GM23338 (cell line): ENCODE measurements around the gene LRRC3. TPM values are rescaled to one million over a fixed set of nuclear protein-coding genes. Genes with fewer than 3 reads are reported as not detected.

ENCODE experiments used
- ATAC-seq: fragments of 200-7000 bp; cut with Tn5 transposase; 3 replicates; pipeline ENCODE4 v1.9.1; 2020
- DNase-seq: peaks from one replicate; pipeline ENCODE4 v3.0.0-alpha.2; 2015; ENCODE audit warnings: low spot score
- H2AFZ ChIP-seq: fragments of 200-600 bp; sonication (generic); 2 replicates; pipeline ENCODE4 v1.8.0; 2016; ENCODE audit warnings: antibody characterized with exemption, mild to moderate bottlenecking, moderate library complexity
- H3F3A ChIP-seq: fragments of 200-600 bp; sonication (generic); replicated peaks from 2 replicates; pipeline ENCODE4 v1.8.0; 2017; ENCODE audit warnings: antibody characterized with exemption, mixed run types, low read depth
- H3K27ac ChIP-seq: fragments of 200-600 bp; sonication (generic); 2 replicates; pipeline ENCODE4 v1.6.1; 2016; ENCODE audit warnings: low read depth
- H3K27me3 ChIP-seq: fragments of 200-600 bp; sonication (generic); 2 replicates; pipeline ENCODE4 v1.8.0; 2016; ENCODE audit warnings: mild to moderate bottlenecking, mixed run types, moderate library complexity; ENCODE audit not compliant: insufficient read depth
- H3K36me3 ChIP-seq: fragments of 200-600 bp; sonication (generic); 2 replicates; pipeline ENCODE4 v1.8.0; 2016; ENCODE audit warnings: mild to moderate bottlenecking; ENCODE audit not compliant: insufficient read depth
- H3K4me1 ChIP-seq: fragments of 200-600 bp; sonication (generic); 2 replicates; pipeline ENCODE4 v1.8.0; 2016; ENCODE audit warnings: mild to moderate bottlenecking, moderate library complexity; ENCODE audit not compliant: insufficient read depth
- H3K4me2 ChIP-seq: fragments of 200-600 bp; sonication (generic); 2 replicates; pipeline ENCODE4 v1.7.1; 2017; ENCODE audit warnings: mixed run types
- H3K4me3 ChIP-seq: fragments of 200-600 bp; sonication (generic); 2 replicates; pipeline ENCODE4 v1.6.1; 2016; ENCODE audit warnings: mixed run types
- H3K79me2 ChIP-seq: fragments of 200-600 bp; sonication (generic); replicated peaks from 2 replicates; pipeline ENCODE4 v1.8.0; 2017; ENCODE audit warnings: mild to moderate bottlenecking; ENCODE audit not compliant: insufficient read depth
- H3K9me2 ChIP-seq: fragments of 200-600 bp; sonication (generic); 2 replicates; pipeline ENCODE4 v1.8.0; 2017; ENCODE audit not compliant: insufficient read depth
- H4K20me1 ChIP-seq: fragments of 200-600 bp; sonication (generic); replicated peaks from 2 replicates; pipeline ENCODE4 v1.8.0; 2017; ENCODE audit warnings: mild to moderate bottlenecking; ENCODE audit not compliant: insufficient read depth
- H3K27ac Mint-ChIP-seq: 2 replicates; pipeline ENCODE4 v1.8.0; 2020; ENCODE audit warnings: inconsistent platforms, mild to moderate bottlenecking, moderate library complexity, mixed read lengths
- H3K27me3 Mint-ChIP-seq: 3 replicates; pipeline ENCODE4 v1.8.0; 2022; ENCODE audit warnings: low read depth, mild to moderate bottlenecking, moderate library complexity, mixed read lengths, inconsistent platforms; ENCODE audit not compliant: insufficient read depth, poor library complexity
- H3K36me3 Mint-ChIP-seq: 3 replicates; pipeline ENCODE4 v1.8.0; 2021; ENCODE audit warnings: low read depth, mild to moderate bottlenecking, inconsistent platforms, moderate library complexity, mixed read lengths
- H3K4me1 Mint-ChIP-seq: 3 replicates; pipeline ENCODE4 v1.8.0; 2020; ENCODE audit warnings: mild to moderate bottlenecking, inconsistent platforms, mixed read lengths
- H3K4me3 Mint-ChIP-seq: 3 replicates; pipeline ENCODE4 v1.8.0; 2021; ENCODE audit warnings: moderate library complexity, mild to moderate bottlenecking, inconsistent platforms, mixed read lengths
- H3K9me3 Mint-ChIP-seq: 3 replicates; pipeline ENCODE4 v1.8.0; 2020; ENCODE audit warnings: moderate library complexity, mild to moderate bottlenecking, inconsistent platforms, mixed read lengths
- EZH2 ChIP-seq: fragments of 200-600 bp; sonication (generic); IDR thresholded peaks from one replicate; pipeline ENCODE4 v1.8.0; 2017; ENCODE audit warnings: antibody characterized with exemption, mild to moderate bottlenecking, low read depth; ENCODE audit not compliant: unreplicated experiment
- EZH2phosphoT487 ChIP-seq: fragments of 200-600 bp; sonication (generic); IDR thresholded peaks from one replicate; pipeline ENCODE4 v1.8.1; 2018; ENCODE audit warnings: antibody characterized with exemption; ENCODE audit not compliant: unreplicated experiment
- JUNB ChIP-seq: IDR thresholded peaks from one replicate; pipeline ENCODE4 v1.6.1; 2016; ENCODE audit warnings: antibody characterized with exemption; ENCODE audit not compliant: unreplicated experiment
- NANOG ChIP-seq: IDR thresholded peaks from 2 replicates; pipeline ENCODE4 v1.6.1; 2016; ENCODE audit warnings: antibody characterized with exemption, borderline replicate concordance
- POLR2AphosphoS5 ChIP-seq: IDR thresholded peaks from 2 replicates; pipeline ENCODE4 v1.6.1; 2016; ENCODE audit warnings: antibody characterized with exemption, low read depth
- STAT1 ChIP-seq: IDR thresholded peaks from one replicate; pipeline ENCODE4 v1.6.1; 2016; ENCODE audit warnings: antibody characterized with exemption; ENCODE audit not compliant: unreplicated experiment
- ZNF114 ChIP-seq: fragments of 250-450 bp; sonication (Bioruptor Pico); IDR thresholded peaks from 2 replicates; pipeline ENCODE4 v1.5.0; 2020; ENCODE audit warnings: mild to moderate bottlenecking, moderate library complexity
- ZNF331 ChIP-seq: fragments of 250-450 bp; sonication (Bioruptor Pico); IDR thresholded peaks from 2 replicates; pipeline ENCODE4 v1.5.0; 2020; ENCODE audit warnings: low read depth, mild to moderate bottlenecking, moderate library complexity
- polyA plus RNA-seq: library from polyadenylated mRNA; unstranded; fragments of >200 nt; fragmentation: Nextera tagmentation; extraction: Ambion mirVana; gene quantifications from 2 replicates; pipeline ENCODE4 v1.2.1, GENCODE V29; 2016
- total RNA-seq: library from RNA; depleted of rRNA; stranded (reverse); fragments of >200 nt; shearing (Covaris generic); gene quantifications from 2 replicates; pipeline ENCODE4 v1.2.3, GENCODE V29; 2014
- TF ChIP-seq, protein P1 (sequence below): IDR thresholded peaks from one replicate; pipeline ENCODE4 v1.6.1; 2018; ENCODE audit warnings: antibody characterized with exemption; ENCODE audit not compliant: unreplicated experiment
- TF ChIP-seq, protein P2 (sequence below), 2 experiments: fragments of 200-600 bp in 1 of 2; sonication (generic) in 1 of 2; conservative IDR thresholded peaks; 2 replicates each; pipeline versions ENCODE4 v1.5.1 to v1.6.1; 2016 to 2017; ENCODE audit warnings: antibody characterized with exemption in 2 of 2, low read depth in 2 of 2, mild to moderate bottlenecking in 2 of 2, moderate library complexity in 1 of 2
- TF ChIP-seq, protein P3 (sequence below): fragments of 250-450 bp; sonication (Bioruptor Pico); IDR thresholded peaks from 2 replicates; pipeline ENCODE4 v1.5.0; 2020; ENCODE audit warnings: mild to moderate bottlenecking, moderate library complexity

LRRC3 gene
- total and polyA plus RNA-seq, 2 experiments from 2014 or later = 0.95 to 6.8 TPM

DNA sequence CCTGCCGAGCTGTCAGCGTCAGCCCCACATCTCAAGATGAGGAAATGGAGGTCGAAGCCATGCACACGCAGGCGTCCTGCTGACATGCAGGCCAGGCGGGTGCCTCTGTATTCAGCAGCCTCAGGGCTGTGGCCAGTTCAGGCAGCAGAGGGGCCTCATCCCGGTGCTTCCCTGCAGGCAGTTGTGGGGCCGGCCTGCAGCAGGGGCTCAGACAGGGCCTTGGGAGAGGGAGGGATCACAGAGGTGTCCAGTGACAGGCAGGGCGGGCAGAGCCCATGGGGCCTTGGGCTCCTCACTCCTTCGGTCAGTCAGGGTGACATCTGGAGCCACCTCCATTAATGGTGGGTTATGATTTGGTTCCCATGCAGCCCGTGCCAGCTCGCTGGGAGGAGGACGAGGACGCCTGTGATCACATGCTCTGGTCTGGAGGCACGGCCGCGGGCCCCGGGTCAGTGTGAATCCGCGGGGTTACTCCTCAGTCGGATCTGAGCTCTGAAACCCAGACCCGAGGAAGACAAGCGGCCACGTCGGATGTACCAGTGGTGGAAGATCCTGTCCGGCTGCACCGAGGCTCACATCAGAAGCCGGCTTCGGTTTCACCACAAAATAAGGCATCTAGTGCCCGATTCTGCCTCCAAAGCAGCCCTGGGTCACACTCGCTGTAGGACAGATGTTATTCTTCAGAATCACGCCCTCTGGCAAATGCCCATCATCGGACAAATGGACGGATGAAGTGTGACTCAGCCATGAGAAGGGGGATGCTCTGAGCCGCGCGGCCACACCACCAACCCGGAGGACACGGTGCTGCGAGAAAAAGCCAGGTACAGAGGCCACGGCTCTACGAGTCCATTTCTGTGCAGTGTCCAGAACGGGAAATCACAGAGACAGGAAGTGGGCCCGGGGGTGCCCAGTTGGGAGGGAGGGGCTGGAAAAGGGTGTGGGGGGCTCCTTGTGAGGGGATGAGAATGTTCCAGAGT, 51.3 kb downstream of the LRRC3 start (continued):
- TF ChIP-seq POLR2AphosphoS5 = no peak
- no peak for TF ChIP-seq ZNF114 (CRISPR knock-in tag)
- no peak for TF ChIP-seq JUNB
- TF ChIP-seq, protein P1, sequence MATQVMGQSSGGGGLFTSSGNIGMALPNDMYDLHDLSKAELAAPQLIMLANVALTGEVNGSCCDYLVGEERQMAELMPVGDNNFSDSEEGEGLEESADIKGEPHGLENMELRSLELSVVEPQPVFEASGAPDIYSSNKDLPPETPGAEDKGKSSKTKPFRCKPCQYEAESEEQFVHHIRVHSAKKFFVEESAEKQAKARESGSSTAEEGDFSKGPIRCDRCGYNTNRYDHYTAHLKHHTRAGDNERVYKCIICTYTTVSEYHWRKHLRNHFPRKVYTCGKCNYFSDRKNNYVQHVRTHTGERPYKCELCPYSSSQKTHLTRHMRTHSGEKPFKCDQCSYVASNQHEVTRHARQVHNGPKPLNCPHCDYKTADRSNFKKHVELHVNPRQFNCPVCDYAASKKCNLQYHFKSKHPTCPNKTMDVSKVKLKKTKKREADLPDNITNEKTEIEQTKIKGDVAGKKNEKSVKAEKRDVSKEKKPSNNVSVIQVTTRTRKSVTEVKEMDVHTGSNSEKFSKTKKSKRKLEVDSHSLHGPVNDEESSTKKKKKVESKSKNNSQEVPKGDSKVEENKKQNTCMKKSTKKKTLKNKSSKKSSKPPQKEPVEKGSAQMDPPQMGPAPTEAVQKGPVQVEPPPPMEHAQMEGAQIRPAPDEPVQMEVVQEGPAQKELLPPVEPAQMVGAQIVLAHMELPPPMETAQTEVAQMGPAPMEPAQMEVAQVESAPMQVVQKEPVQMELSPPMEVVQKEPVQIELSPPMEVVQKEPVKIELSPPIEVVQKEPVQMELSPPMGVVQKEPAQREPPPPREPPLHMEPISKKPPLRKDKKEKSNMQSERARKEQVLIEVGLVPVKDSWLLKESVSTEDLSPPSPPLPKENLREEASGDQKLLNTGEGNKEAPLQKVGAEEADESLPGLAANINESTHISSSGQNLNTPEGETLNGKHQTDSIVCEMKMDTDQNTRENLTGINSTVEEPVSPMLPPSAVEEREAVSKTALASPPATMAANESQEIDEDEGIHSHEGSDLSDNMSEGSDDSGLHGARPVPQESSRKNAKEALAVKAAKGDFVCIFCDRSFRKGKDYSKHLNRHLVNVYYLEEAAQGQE = no peak

DNA sequence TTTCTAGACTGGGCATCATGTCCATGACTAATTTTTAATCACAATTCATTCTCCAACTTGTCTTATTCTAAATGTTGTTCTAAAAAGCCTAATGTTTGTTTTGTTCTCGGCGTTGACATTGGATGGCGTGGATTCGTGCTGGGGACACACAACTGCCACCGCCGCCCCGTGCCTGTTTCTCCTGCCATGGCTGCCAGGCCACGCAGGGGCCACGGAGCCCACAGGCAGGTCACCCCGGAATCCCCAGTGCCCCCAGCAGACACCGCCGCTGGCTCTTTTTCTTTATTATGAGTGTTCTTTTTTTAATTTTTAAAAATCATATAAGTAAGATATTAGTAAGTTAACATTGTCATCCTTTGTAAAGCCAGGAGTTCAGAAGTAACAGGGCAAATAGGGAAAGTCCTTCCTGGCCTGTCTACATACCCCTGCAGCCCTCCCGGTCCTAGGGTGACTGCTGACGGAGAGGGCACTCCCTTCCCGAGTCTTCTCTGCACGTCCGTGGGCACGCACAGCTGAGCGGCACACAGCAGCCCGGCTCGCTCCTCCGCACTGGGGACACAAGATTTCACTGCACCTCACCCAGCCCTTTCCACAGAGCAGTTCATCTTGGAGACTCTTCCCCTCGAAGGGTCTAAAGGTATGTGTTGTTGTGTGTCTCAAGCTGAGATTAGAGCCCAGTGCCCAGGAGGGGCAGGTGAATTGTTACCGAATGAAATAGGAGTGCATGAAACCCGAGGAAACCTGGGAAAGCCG, 52.5 kb downstream of the LRRC3 start:
- H3F3A ChIP-seq = no peaks in the 10 kb centered on the region
- H3K4me3 ChIP-seq = no peak overlapping the region
- no peak overlapping the region for H3K4me2 ChIP-seq
- H3K9me2 ChIP-seq = no peaks in the 10 kb centered on the region
- no peak overlapping the region for H2AFZ ChIP-seq
- H3K27ac ChIP-seq = no peak overlapping the region
- DNase-seq (no peak), ATAC-seq (no peak)
- H3K4me1 Mint-ChIP-seq = no peaks in the 10 kb centered on the region; the same call in 2 of the 3 replicates
- H3K27me3 ChIP-seq = no peaks in the 10 kb centered on the region
- H3K27ac Mint-ChIP-seq = no peak overlapping the region
- no peak overlapping the region for H3K4me3 Mint-ChIP-seq
- no peaks in the 10 kb centered on the region for H4K20me1 ChIP-seq
- H3K9me3 Mint-ChIP-seq = no peaks in the 10 kb centered on the region; the same call in 2 of the 3 replicates
- H3K36me3 Mint-ChIP-seq = no peaks in the 10 kb centered on the region
- no peaks in the 10 kb centered on the region for H3K36me3 ChIP-seq
- no peaks in the 10 kb centered on the region for H3K4me1 ChIP-seq
- peaks cover 12% of the 10 kb centered on the region for H3K27me3 Mint-ChIP-seq
- H3K79me2 ChIP-seq = no peaks in the 10 kb centered on the region
- TF ChIP-seq NANOG = no peak
- TF ChIP-seq EZH2phosphoT487 = no peak
- TF ChIP-seq ZNF331 = no peak
- no peak for TF ChIP-seq POLR2AphosphoS5
- no peak for TF ChIP-seq ZNF114 (CRISPR knock-in tag)
- TF ChIP-seq, protein P2, sequence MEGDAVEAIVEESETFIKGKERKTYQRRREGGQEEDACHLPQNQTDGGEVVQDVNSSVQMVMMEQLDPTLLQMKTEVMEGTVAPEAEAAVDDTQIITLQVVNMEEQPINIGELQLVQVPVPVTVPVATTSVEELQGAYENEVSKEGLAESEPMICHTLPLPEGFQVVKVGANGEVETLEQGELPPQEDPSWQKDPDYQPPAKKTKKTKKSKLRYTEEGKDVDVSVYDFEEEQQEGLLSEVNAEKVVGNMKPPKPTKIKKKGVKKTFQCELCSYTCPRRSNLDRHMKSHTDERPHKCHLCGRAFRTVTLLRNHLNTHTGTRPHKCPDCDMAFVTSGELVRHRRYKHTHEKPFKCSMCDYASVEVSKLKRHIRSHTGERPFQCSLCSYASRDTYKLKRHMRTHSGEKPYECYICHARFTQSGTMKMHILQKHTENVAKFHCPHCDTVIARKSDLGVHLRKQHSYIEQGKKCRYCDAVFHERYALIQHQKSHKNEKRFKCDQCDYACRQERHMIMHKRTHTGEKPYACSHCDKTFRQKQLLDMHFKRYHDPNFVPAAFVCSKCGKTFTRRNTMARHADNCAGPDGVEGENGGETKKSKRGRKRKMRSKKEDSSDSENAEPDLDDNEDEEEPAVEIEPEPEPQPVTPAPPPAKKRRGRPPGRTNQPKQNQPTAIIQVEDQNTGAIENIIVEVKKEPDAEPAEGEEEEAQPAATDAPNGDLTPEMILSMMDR (conservative IDR thresholded peaks at IDR 0.05; ENCODE audit: low read depth in 2 of 2) = no peak
- TF ChIP-seq STAT1 = no peak
- TF ChIP-seq, protein P3, sequence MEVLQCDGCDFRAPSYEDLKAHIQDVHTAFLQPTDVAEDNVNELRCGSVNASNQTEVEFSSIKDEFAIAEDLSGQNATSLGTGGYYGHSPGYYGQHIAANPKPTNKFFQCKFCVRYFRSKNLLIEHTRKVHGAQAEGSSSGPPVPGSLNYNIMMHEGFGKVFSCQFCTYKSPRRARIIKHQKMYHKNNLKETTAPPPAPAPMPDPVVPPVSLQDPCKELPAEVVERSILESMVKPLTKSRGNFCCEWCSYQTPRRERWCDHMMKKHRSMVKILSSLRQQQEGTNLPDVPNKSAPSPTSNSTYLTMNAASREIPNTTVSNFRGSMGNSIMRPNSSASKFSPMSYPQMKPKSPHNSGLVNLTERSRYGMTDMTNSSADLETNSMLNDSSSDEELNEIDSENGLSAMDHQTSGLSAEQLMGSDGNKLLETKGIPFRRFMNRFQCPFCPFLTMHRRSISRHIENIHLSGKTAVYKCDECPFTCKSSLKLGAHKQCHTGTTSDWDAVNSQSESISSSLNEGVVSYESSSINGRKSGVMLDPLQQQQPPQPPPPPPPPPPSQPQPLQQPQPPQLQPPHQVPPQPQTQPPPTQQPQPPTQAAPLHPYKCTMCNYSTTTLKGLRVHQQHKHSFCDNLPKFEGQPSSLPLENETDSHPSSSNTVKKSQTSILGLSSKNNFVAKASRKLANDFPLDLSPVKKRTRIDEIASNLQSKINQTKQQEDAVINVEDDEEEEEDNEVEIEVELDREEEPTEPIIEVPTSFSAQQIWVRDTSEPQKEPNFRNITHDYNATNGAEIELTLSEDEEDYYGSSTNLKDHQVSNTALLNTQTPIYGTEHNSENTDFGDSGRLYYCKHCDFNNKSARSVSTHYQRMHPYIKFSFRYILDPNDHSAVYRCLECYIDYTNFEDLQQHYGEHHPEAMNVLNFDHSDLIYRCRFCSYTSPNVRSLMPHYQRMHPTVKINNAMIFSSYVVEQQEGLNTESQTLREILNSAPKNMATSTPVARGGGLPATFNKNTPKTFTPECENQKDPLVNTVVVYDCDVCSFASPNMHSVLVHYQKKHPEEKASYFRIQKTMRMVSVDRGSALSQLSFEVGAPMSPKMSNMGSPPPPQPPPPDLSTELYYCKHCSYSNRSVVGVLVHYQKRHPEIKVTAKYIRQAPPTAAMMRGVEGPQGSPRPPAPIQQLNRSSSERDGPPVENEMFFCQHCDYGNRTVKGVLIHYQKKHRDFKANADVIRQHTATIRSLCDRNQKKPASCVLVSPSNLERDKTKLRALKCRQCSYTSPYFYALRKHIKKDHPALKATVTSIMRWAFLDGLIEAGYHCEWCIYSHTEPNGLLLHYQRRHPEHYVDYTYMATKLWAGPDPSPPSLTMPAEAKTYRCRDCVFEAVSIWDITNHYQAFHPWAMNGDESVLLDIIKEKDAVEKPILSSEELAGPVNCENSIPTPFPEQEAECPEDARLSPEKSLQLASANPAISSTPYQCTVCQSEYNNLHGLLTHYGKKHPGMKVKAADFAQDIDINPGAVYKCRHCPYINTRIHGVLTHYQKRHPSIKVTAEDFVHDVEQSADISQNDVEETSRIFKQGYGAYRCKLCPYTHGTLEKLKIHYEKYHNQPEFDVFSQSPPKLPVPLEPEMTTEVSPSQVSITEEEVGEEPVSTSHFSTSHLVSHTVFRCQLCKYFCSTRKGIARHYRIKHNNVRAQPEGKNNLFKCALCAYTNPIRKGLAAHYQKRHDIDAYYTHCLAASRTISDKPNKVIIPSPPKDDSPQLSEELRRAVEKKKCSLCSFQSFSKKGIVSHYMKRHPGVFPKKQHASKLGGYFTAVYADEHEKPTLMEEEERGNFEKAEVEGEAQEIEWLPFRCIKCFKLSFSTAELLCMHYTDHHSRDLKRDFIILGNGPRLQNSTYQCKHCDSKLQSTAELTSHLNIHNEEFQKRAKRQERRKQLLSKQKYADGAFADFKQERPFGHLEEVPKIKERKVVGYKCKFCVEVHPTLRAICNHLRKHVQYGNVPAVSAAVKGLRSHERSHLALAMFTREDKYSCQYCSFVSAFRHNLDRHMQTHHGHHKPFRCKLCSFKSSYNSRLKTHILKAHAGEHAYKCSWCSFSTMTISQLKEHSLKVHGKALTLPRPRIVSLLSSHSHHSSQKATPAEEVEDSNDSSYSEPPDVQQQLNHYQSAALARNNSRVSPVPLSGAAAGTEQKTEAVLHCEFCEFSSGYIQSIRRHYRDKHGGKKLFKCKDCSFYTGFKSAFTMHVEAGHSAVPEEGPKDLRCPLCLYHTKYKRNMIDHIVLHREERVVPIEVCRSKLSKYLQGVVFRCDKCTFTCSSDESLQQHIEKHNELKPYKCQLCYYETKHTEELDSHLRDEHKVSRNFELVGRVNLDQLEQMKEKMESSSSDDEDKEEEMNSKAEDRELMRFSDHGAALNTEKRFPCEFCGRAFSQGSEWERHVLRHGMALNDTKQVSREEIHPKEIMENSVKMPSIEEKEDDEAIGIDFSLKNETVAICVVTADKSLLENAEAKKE (CRISPR knock-in tag) = no peak
- TF ChIP-seq EZH2 = no peak
